Measurements from ENCODE around the gene AK8.

DNA sequence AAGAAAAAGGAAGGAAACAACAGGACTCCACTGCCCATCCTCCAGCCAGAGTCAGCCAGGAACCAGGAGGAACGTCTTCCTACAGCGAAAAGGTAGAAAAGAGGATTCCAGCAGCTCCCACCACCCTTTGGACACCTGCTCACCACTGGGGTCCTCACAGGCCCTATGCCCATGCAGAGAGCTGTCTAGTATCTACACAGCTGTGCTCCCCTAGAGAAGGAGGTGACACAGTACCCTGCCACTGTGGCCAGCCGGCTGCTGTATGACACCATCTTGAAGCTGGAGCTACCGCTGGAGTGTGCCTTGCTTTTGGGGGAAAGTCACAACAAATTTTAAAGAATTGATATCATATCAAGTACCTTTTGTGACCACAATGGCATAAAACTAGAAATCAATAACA is 115.2 kb downstream of the AK8 start:
- TF ChIP-seq EZH2phosphoT487 (IDR thresholded peaks at IDR 0.05; ENCODE audit: low read depth, severe bottlenecking, unreplicated experiment) (no peak), EZH2 (IDR thresholded peaks at IDR 0.05; ENCODE audit: borderline replicate concordance) (no peak)
- TF ChIP-seq, protein P1, sequence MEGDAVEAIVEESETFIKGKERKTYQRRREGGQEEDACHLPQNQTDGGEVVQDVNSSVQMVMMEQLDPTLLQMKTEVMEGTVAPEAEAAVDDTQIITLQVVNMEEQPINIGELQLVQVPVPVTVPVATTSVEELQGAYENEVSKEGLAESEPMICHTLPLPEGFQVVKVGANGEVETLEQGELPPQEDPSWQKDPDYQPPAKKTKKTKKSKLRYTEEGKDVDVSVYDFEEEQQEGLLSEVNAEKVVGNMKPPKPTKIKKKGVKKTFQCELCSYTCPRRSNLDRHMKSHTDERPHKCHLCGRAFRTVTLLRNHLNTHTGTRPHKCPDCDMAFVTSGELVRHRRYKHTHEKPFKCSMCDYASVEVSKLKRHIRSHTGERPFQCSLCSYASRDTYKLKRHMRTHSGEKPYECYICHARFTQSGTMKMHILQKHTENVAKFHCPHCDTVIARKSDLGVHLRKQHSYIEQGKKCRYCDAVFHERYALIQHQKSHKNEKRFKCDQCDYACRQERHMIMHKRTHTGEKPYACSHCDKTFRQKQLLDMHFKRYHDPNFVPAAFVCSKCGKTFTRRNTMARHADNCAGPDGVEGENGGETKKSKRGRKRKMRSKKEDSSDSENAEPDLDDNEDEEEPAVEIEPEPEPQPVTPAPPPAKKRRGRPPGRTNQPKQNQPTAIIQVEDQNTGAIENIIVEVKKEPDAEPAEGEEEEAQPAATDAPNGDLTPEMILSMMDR (IDR thresholded peaks at IDR 0.05; ENCODE audit: poor library complexity): no peak
